ENCODE results near the gene ZFYVE9.

ZFYVE9 gene

GRCh38 chr1:52357397-52357796 lies 215.5 kb downstream of the ZFYVE9 start (continued):
- no peak for TF ChIP-seq TOX (CRISPR knock-in tag; IDR thresholded peaks at IDR 0.05; ENCODE audit: borderline replicate concordance)
- TF ChIP-seq TCF4 (CRISPR knock-in tag; IDR thresholded peaks at IDR 0.05; ENCODE audit: borderline replicate concordance), result no peak
- TF ChIP-seq RARB (CRISPR knock-in tag; IDR thresholded peaks at IDR 0.05), result no peak
- TF ChIP-seq OSR1 (CRISPR knock-in tag; IDR thresholded peaks at IDR 0.05), result no peak
- no peak for TF ChIP-seq BACH2 (CRISPR knock-in tag; IDR thresholded peaks at IDR 0.05; ENCODE audit: borderline replicate concordance)
- no peak for TF ChIP-seq ZC3H10 (CRISPR knock-in tag; IDR thresholded peaks at IDR 0.05)
- no peak for TF ChIP-seq ZNF8 (CRISPR knock-in tag; IDR thresholded peaks at IDR 0.05)
- no peak for TF ChIP-seq PPARA (CRISPR knock-in tag; IDR thresholded peaks at IDR 0.05; ENCODE audit: borderline replicate concordance)
- no peak for TF ChIP-seq CSRNP3 (CRISPR knock-in tag; IDR thresholded peaks at IDR 0.05)
- TF ChIP-seq ZFP3 (CRISPR knock-in tag; IDR thresholded peaks at IDR 0.05), result no peak

GRCh38 chr1:52358851-52359497 lies 217.1 kb downstream of the ZFYVE9 start:
- TF ChIP-seq ZNF8 (CRISPR knock-in tag; IDR thresholded peaks at IDR 0.05) (no peak), ARNTL (CRISPR knock-in tag; IDR thresholded peaks at IDR 0.05; ENCODE audit: borderline replicate concordance, low read depth) (no peak), GLIS3 (CRISPR knock-in tag; IDR thresholded peaks at IDR 0.05) (no peak), OSR1 (CRISPR knock-in tag; IDR thresholded peaks at IDR 0.05) (no peak), RARB (CRISPR knock-in tag; IDR thresholded peaks at IDR 0.05) (no peak), SNAI2 (CRISPR knock-in tag; IDR thresholded peaks at IDR 0.05) (no peak), CSRNP3 (CRISPR knock-in tag; IDR thresholded peaks at IDR 0.05) (no peak), TOX (CRISPR knock-in tag; IDR thresholded peaks at IDR 0.05; ENCODE audit: borderline replicate concordance) (no peak), CSDC2 (CRISPR knock-in tag; IDR thresholded peaks at IDR 0.05) (no peak)
- no peak for ATAC-seq

GRCh38 chr1:52359676-52360594 lies 218.0 kb downstream of the ZFYVE9 start:
- no peak for ATAC-seq
- TF ChIP-seq ISL1 (CRISPR knock-in tag; IDR thresholded peaks at IDR 0.05) (no peak), TOX (CRISPR knock-in tag; IDR thresholded peaks at IDR 0.05; ENCODE audit: borderline replicate concordance) (no peak), PATZ1 (CRISPR knock-in tag; IDR thresholded peaks at IDR 0.05; ENCODE audit: borderline replicate concordance) (no peak)

GRCh38 chr1:52360595-52360968 lies 218.7 kb downstream of the ZFYVE9 start:
- TF ChIP-seq ARNTL (CRISPR knock-in tag; IDR thresholded peaks at IDR 0.05; ENCODE audit: borderline replicate concordance, low read depth), result no peak
- no peak for TF ChIP-seq ISL1 (CRISPR knock-in tag; IDR thresholded peaks at IDR 0.05)
- TF ChIP-seq RARB (CRISPR knock-in tag; IDR thresholded peaks at IDR 0.05), result no peak
- no peak for TF ChIP-seq OSR1 (CRISPR knock-in tag; IDR thresholded peaks at IDR 0.05)
- no peak for TF ChIP-seq BACH2 (CRISPR knock-in tag; IDR thresholded peaks at IDR 0.05; ENCODE audit: borderline replicate concordance)
- TF ChIP-seq SNAI2 (CRISPR knock-in tag; IDR thresholded peaks at IDR 0.05), result no peak
- no peak for ATAC-seq

- ATAC-seq, result no peak
- no peak for TF ChIP-seq ZNF8 (CRISPR knock-in tag; IDR thresholded peaks at IDR 0.05)
Measured at GRCh38 chr1:52364235-52364839, 222.4 kb downstream of the ZFYVE9 start.
